Embryonic facial prominence (tissue), 1 donor: Measurements from ENCODE around the gene PPID.
"Not testable (repeated sequence)": the region's sequence is repeated elsewhere in the genome, so short reads cannot be mapped to it uniquely, and the experiment has no call there.

Source experiments
- DNase-seq: peaks from one replicate; pipeline ENCODE4 v3.0.0-alpha.2; 2016; ENCODE audit errors: extremely low spot score

Gene PPID

GRCh38 chr4:158667651-158668198, 55.5 kb downstream of the PPID start:
- no peak for DNase-seq

GRCh38 chr4:158666892-158667291, 56.3 kb downstream of the PPID start:
- no peak for DNase-seq

DNA sequence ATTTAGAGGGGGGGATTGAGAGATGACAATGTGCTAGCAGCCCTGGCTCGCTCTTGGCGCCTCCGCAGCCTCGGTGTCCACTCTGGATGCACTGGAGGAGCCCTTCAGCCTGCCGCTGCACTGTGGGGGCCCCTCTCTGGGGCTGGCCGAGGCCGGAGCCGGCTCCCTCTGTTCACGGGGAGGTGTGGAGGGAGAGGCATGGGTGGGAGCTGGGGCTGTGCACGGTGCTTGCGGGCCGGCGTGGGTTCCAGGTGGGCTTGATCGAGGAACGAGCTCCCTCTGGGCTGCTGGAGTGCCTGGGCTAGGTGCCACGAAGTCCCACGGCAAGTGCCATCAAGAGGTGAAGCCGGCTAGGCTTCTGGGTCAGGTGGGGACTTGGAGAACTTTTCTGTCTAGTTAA, 58.4 kb downstream of the PPID start:
- DNase-seq, result no peak

- not testable (repeated sequence) for DNase-seq
Measured at GRCh38 chr4:158663707-158664625, 59.2 kb downstream of the PPID start.

DNA sequence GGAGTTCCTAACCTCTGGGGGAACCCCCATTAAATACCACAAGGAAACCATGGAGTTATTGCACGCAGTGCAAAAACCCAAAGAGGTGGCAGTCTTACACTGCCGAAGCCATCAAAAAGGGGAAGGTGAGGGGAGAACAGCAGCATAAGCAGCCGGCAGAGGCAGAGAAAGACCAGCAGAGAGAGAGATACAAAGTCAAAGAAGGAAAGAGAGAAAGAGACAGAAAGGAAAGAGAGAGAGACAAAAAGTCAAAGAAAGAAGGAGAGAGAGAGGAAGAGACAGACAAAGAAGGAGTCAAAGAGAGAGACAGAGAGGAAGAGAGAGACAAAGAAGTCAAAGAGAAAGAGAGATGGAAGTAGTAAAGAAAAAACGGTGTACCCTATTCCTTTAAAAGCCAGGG, 59.9 kb downstream of the PPID start:
- DNase-seq, result not testable (repeated sequence)
